ENCODE data around the gene ACAA2. TPM values are rescaled to one million over a fixed set of nuclear protein-coding genes. Genes with fewer than 3 reads are reported as not detected.

ACAA2 gene
- total RNA-seq, 1 experiment from 2014 or later, result 33.7 TPM

DNA sequence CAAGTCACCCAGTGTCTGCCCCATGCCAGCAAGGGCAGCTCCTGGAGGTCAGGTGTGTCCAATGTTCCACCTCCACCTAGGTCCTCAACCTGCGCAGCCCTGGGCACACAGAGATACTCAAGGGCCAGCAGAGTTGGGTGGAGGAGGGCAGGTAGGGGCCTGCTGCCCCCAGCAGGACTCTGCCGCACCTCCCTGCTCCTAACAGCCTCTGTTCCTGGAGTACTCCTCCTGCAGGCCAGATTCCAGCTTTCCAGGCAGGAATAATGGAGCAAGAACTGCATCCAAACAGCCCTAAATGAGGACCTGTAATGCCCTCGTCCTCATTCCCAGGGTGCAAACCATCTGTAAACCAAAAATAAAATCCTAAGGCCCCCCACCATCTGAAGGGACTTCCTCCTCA lies 44.4 kb upstream of the ACAA2 start:
- CTCF ChIA-PET, result interaction anchor here (1.0 to 1.6 kb wide), 4 partner anchors 8 to 371 kb away, joined by 3 to 5 read pairs (median 4); partner anchors contain the start of gene C18orf32

DNA sequence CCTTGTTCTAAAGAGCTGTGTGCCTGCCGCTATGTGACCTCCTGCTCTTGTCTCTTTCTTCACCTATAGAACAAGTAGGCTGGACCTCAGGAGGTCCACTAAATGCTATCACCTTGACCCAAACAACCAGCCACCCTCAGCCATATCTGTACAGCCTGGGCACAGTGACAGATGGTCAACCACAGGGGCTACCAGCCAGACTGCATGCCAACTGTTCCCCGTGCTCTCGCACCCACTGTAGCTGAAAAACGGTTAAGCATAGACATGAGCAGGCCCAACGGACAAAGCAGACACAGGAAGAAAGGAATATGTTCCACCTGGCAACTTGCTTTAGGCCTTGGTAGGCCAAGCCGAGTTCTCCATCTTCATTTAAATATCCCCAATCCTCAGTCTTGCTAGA lies 43.2 kb upstream of the ACAA2 start:
- Histone ChIP-seq H3K27me3 (ENCODE audit: insufficient read depth, low read depth) (no peaks in the 10 kb centered on the region), H3K36me3 (ENCODE audit: low read depth) (no peaks in the 10 kb centered on the region), H3F3A (ENCODE audit: insufficient read depth, low read depth) (no peaks in the 10 kb centered on the region), H3K4me3 (no peak overlapping the region), H3K9me2 (ENCODE audit: insufficient read depth) (no peaks in the 10 kb centered on the region), H3K9me3 (ENCODE audit: insufficient read depth, low read depth) (no peaks in the 10 kb centered on the region), H2AFZ (no peak overlapping the region), H4K20me1 (ENCODE audit: insufficient read depth) (no peaks in the 10 kb centered on the region), H3K27ac (no peak overlapping the region), H3K4me2 (no peak overlapping the region), H3K4me1 (replicated peaks; ENCODE audit: insufficient read depth) (peaks cover 11% of the 10 kb centered on the region), H3K79me2 (ENCODE audit: low read depth) (no peaks in the 10 kb centered on the region)
- CTCF ChIA-PET, result no interaction called here
- no TSS peak for BruUV-seq (replicated peaks)
- intact Hi-C loops (cut with micrococcal nuclease; ENCODE audit: unreplicated experiment), result no loop called here
- no peak for TF ChIP-seq EZH2 (IDR thresholded peaks at IDR 0.05; ENCODE audit: low read depth)
- TF ChIP-seq, protein P1, sequence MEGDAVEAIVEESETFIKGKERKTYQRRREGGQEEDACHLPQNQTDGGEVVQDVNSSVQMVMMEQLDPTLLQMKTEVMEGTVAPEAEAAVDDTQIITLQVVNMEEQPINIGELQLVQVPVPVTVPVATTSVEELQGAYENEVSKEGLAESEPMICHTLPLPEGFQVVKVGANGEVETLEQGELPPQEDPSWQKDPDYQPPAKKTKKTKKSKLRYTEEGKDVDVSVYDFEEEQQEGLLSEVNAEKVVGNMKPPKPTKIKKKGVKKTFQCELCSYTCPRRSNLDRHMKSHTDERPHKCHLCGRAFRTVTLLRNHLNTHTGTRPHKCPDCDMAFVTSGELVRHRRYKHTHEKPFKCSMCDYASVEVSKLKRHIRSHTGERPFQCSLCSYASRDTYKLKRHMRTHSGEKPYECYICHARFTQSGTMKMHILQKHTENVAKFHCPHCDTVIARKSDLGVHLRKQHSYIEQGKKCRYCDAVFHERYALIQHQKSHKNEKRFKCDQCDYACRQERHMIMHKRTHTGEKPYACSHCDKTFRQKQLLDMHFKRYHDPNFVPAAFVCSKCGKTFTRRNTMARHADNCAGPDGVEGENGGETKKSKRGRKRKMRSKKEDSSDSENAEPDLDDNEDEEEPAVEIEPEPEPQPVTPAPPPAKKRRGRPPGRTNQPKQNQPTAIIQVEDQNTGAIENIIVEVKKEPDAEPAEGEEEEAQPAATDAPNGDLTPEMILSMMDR (conservative IDR thresholded peaks at IDR 0.05), result no peak
- POLR2A ChIA-PET (ENCODE audit: unreplicated experiment), result no interaction called here
- no peak for DNase-seq

More for the DNA sequence above, 44.4 kb upstream of the ACAA2 start:
- H3K36me3 ChIP-seq (ENCODE audit: low read depth), result no peaks in the 10 kb centered on the region
- intact Hi-C loops (cut with micrococcal nuclease; ENCODE audit: unreplicated experiment), result loop anchor here (1.0 kb wide), 3 partner anchors 89 to 347 kb away; no protein-coding TSS in a partner anchor
- DNase-seq, result no peak
- TF ChIP-seq, protein P1 (conservative IDR thresholded peaks at IDR 0.05), result no peak
- no peak for TF ChIP-seq EZH2 (IDR thresholded peaks at IDR 0.05; ENCODE audit: low read depth)
- H3K9me3 ChIP-seq (ENCODE audit: insufficient read depth, low read depth), result no peaks in the 10 kb centered on the region
- H3K4me1 ChIP-seq (replicated peaks; ENCODE audit: insufficient read depth), result peaks cover 11% of the 10 kb centered on the region
- no peaks in the 10 kb centered on the region for H4K20me1 ChIP-seq (ENCODE audit: insufficient read depth)
- no peaks in the 10 kb centered on the region for H3K27me3 ChIP-seq (ENCODE audit: insufficient read depth, low read depth)
- no TSS peak for BruUV-seq (replicated peaks)
- no peak overlapping the region for H3K4me2 ChIP-seq
- H3K27ac ChIP-seq, result no peak overlapping the region
- no peaks in the 10 kb centered on the region for H3K79me2 ChIP-seq (ENCODE audit: low read depth)
- H3F3A ChIP-seq (ENCODE audit: insufficient read depth, low read depth), result no peaks in the 10 kb centered on the region
- POLR2A ChIA-PET (ENCODE audit: unreplicated experiment), result no interaction called here
- no peak overlapping the region for H3K4me3 ChIP-seq
- H2AFZ ChIP-seq, result no peak overlapping the region
- H3K9me2 ChIP-seq (ENCODE audit: insufficient read depth), result no peaks in the 10 kb centered on the region

DNA sequence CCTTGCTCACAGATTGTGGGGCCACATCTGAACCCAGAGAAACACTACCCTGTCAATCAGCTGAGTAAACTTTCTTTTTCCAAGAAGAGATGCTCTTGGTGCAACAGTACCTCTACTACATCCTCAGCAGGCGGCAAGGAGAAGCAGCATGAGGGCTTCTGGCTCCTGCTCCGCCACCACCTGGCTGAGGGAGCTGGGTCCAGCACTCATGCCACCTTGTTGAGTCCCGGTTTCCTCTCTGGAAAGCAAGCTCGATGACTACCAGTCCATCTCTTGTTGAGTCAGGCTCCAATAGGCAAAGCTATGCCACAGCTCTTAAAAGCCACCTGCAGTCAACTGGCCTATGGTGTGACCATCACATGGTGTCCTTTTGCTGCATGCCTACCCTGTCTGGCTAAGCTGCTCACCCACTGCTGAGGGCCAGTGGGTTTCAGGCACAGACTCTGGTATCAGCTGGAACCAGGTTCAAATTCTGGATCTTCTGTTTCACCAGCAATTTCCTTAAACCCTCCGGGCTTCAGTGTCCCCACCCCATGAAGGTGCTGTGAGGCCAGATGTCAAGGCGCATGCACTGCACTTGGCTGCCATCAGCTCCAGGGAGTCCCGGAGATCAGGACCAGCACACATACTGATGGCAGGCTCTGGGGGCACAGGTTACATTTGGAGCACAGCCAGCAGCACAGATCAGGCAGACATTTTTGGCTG lies 42.5 kb upstream of the ACAA2 start:
- H3K79me2 ChIP-seq (ENCODE audit: low read depth), result no peaks in the 10 kb centered on the region
- ChIA-PET POLR2A (ENCODE audit: unreplicated experiment) (no interaction called here), CTCF (no interaction called here)
- no peak overlapping the region for H3K27ac ChIP-seq
- no peaks in the 10 kb centered on the region for H4K20me1 ChIP-seq (ENCODE audit: insufficient read depth)
- H2AFZ ChIP-seq, result no peak overlapping the region
- H3K9me3 ChIP-seq (ENCODE audit: insufficient read depth, low read depth), result no peaks in the 10 kb centered on the region
- DNase-seq, result no peak
- H3K4me3 ChIP-seq, result no peak overlapping the region
- H3K4me1 ChIP-seq (replicated peaks; ENCODE audit: insufficient read depth), result peaks cover 11% of the 10 kb centered on the region
- BruUV-seq (replicated peaks), result no TSS peak
- no peaks in the 10 kb centered on the region for H3K36me3 ChIP-seq (ENCODE audit: low read depth)
- no peaks in the 10 kb centered on the region for H3K27me3 ChIP-seq (ENCODE audit: insufficient read depth, low read depth)
- H3K4me2 ChIP-seq, result no peak overlapping the region
- H3F3A ChIP-seq (ENCODE audit: insufficient read depth, low read depth), result 0 out of 2 replicates have a peak, but pooled peaks cover 4% of the 10 kb centered on the region
- H3K9me2 ChIP-seq (ENCODE audit: insufficient read depth), result no peaks in the 10 kb centered on the region
- intact Hi-C loops (cut with micrococcal nuclease; ENCODE audit: unreplicated experiment), result no loop called here
- TF ChIP-seq, protein P1 (conservative IDR thresholded peaks at IDR 0.05), result no peak
- TF ChIP-seq EZH2 (IDR thresholded peaks at IDR 0.05; ENCODE audit: low read depth), result no peak

All from PC-9 (cell line).